ENCODE data around the gene CA5A. TPM values are rescaled to one million over a fixed set of nuclear protein-coding genes. Genes with fewer than 3 reads are reported as not detected.

The CA5A gene
- total and polyA plus RNA-seq, 2 of the 13 experiments (the other 11 are each of a cell fraction or from before 2014, with no cell fraction given) = 66.8 to 106 TPM

DNA sequence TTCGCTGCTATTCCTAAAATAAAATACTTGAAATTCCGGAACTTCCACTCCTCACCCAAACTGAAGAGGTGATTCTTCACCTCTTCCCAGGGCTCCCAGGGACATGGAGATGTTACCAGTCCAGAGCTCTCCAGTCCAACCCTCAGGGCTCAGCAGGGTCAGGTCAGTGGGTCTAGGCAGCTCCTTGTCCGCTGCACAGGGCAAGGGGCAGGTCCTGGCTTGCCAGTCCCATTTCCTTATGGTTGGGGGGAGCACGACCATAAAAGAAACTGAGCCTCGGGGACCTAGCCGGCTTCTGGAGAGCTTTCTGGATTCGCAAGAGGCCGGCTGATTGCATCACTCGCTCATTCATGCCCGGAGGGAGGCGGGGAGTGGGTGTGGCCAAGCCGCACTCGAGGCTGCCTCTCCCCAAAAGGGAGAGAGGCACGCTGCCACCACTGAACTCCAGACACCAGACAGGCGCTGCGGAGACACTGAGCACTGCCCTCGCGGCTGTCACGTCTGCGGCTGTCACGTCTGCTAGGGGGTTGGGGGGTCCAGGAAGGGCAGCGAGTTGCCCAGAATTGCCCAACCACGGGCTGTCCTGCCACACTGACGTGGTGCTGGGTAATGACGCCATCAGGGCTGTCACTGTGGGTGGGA, 82.8 kb downstream of the CA5A start (continued):
- TF ChIP-seq ZMYM4 (CRISPR knock-in tag; IDR thresholded peaks at IDR 0.05) (peak; percentile 56; the same call in 1 of the 2 replicates), ATF1 (CRISPR knock-in tag; IDR thresholded peaks at IDR 0.05) (no peak), XBP1 (CRISPR knock-in tag; IDR thresholded peaks at IDR 0.05) (no peak), SMAD1 (CRISPR knock-in tag; IDR thresholded peaks at IDR 0.05; ENCODE audit: borderline replicate concordance, low read depth) (peak; percentile 83; the same call in 1 of the 2 replicates), U2AF2 (IDR thresholded peaks at IDR 0.05; ENCODE audit: low read depth, low read length) (0 out of 2 replicates have a peak, but pooled peaks have one; percentile 59), MEIS1 (CRISPR knock-in tag; IDR thresholded peaks at IDR 0.05; ENCODE audit: borderline replicate concordance) (peak; percentile 75; the same call in 1 of the 2 replicates), XRCC5 (optimal IDR thresholded peaks at IDR 0.05; ENCODE audit: low read length) (peak; percentile 87), GATAD1 (CRISPR knock-in tag; IDR thresholded peaks at IDR 0.05) (peak; percentile 57; the same call in 1 of the 2 replicates), ZNF572 (CRISPR knock-in tag; IDR thresholded peaks at IDR 0.05) (no peak), ZNF34 (CRISPR knock-in tag; IDR thresholded peaks at IDR 0.05; ENCODE audit: borderline replicate concordance) (peak; percentile 91; the same call in 1 of the 2 replicates), ZNF484 (CRISPR knock-in tag; IDR thresholded peaks at IDR 0.05; ENCODE audit: borderline replicate concordance, low read depth) (no peak), PHF20 (CRISPR knock-in tag; IDR thresholded peaks at IDR 0.05) (no peak), IRF2 (CRISPR knock-in tag; IDR thresholded peaks at IDR 0.05) (peak; percentile 40)
- TF ChIP-seq, protein P1, sequence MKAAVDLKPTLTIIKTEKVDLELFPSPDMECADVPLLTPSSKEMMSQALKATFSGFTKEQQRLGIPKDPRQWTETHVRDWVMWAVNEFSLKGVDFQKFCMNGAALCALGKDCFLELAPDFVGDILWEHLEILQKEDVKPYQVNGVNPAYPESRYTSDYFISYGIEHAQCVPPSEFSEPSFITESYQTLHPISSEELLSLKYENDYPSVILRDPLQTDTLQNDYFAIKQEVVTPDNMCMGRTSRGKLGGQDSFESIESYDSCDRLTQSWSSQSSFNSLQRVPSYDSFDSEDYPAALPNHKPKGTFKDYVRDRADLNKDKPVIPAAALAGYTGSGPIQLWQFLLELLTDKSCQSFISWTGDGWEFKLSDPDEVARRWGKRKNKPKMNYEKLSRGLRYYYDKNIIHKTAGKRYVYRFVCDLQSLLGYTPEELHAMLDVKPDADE (CRISPR knock-in tag; IDR thresholded peaks at IDR 0.05) = no peak
- TF ChIP-seq, protein P2, sequence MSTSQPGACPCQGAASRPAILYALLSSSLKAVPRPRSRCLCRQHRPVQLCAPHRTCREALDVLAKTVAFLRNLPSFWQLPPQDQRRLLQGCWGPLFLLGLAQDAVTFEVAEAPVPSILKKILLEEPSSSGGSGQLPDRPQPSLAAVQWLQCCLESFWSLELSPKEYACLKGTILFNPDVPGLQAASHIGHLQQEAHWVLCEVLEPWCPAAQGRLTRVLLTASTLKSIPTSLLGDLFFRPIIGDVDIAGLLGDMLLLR (CRISPR knock-in tag; IDR thresholded peaks at IDR 0.05) = peak; percentile 79; the same call in 1 of the 2 replicates
- TF ChIP-seq, protein P3, sequence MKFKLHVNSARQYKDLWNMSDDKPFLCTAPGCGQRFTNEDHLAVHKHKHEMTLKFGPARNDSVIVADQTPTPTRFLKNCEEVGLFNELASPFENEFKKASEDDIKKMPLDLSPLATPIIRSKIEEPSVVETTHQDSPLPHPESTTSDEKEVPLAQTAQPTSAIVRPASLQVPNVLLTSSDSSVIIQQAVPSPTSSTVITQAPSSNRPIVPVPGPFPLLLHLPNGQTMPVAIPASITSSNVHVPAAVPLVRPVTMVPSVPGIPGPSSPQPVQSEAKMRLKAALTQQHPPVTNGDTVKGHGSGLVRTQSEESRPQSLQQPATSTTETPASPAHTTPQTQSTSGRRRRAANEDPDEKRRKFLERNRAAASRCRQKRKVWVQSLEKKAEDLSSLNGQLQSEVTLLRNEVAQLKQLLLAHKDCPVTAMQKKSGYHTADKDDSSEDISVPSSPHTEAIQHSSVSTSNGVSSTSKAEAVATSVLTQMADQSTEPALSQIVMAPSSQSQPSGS (CRISPR knock-in tag; IDR thresholded peaks at IDR 0.05) = peak; percentile 92
- TF ChIP-seq, protein P4, sequence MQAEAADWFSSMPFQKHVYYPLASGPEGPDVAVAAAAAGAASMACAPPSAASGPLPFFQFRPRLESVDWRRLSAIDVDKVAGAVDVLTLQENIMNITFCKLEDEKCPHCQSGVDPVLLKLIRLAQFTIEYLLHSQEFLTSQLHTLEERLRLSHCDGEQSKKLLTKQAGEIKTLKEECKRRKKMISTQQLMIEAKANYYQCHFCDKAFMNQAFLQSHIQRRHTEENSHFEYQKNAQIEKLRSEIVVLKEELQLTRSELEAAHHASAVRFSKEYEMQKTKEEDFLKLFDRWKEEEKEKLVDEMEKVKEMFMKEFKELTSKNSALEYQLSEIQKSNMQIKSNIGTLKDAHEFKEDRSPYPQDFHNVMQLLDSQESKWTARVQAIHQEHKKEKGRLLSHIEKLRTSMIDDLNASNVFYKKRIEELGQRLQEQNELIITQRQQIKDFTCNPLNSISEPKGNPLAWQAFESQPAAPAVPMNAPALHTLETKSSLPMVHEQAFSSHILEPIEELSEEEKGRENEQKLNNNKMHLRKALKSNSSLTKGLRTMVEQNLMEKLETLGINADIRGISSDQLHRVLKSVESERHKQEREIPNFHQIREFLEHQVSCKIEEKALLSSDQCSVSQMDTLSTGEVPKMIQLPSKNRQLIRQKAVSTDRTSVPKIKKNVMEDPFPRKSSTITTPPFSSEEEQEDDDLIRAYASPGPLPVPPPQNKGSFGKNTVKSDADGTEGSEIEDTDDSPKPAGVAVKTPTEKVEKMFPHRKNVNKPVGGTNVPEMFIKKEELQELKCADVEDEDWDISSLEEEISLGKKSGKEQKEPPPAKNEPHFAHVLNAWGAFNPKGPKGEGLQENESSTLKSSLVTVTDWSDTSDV (CRISPR knock-in tag; IDR thresholded peaks at IDR 0.05) = no peak
- TF ChIP-seq, protein P5, sequence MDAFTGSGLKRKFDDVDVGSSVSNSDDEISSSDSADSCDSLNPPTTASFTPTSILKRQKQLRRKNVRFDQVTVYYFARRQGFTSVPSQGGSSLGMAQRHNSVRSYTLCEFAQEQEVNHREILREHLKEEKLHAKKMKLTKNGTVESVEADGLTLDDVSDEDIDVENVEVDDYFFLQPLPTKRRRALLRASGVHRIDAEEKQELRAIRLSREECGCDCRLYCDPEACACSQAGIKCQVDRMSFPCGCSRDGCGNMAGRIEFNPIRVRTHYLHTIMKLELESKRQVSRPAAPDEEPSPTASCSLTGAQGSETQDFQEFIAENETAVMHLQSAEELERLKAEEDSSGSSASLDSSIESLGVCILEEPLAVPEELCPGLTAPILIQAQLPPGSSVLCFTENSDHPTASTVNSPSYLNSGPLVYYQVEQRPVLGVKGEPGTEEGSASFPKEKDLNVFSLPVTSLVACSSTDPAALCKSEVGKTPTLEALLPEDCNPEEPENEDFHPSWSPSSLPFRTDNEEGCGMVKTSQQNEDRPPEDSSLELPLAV (CRISPR knock-in tag; conservative IDR thresholded peaks at IDR 0.05; ENCODE audit: low read depth) = no peak
